CD4-positive, alpha-beta T cell treated with Interleukin-10 for 1 hour (primary cell): ENCODE data around the gene ZDHHC18.
A peak's percentile ranks its signal among the peaks of the same experiment; 100 is the strongest.
"Not testable (repeated sequence)": the region's sequence is repeated elsewhere in the genome, so short reads cannot be mapped to it uniquely, and the experiment has no call there.

Source experiments
- DNase-seq: peaks from one replicate; pipeline ENCODE4 v3.0.0-alpha.2; 2020

Gene ZDHHC18

GRCh38 chr1:26792924-26793323 is 33.6 kb upstream of the ZDHHC18 start:
- DNase-seq = no peak

GRCh38 chr1:26794391-26794790 is 32.1 kb upstream of the ZDHHC18 start:
- DNase-seq = no peak

- DNase-seq = no peak
These were observed 28.9 kb upstream of the ZDHHC18 start for GRCh38 chr1:26797627-26798026.

DNA sequence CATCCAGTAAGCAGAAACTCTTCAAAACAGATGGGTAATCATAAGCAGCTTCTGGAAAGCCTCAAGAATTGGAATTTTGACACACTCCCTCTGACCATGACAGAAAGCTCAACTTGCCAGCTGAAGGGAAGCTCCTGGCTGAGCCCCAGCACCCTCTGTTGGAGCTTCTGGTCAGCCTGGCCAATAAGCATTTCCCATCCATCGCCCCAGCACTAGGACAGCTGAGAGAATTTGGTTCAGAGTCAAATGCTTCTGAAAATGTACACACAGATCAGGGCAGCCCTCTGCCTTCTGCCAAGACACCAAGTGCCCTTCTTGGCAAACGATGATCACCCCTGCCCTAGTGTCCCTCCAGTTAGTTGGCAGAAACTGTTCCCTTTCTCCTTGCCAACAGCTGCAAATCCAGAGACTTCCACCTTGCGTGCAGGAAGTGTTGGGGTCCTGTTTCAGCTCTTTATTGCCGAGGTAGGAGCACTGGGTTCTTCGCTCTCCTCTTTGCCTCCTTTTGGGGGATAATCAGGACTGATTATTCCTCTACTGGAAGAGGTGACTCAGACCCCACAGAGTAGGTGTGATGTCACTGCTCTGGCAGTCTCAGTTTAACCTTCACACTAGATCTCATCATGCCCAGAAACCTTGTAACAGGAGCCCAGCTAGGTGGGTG is 26.9 kb upstream of the ZDHHC18 start:
- peak; percentile 27 for DNase-seq

DNA sequence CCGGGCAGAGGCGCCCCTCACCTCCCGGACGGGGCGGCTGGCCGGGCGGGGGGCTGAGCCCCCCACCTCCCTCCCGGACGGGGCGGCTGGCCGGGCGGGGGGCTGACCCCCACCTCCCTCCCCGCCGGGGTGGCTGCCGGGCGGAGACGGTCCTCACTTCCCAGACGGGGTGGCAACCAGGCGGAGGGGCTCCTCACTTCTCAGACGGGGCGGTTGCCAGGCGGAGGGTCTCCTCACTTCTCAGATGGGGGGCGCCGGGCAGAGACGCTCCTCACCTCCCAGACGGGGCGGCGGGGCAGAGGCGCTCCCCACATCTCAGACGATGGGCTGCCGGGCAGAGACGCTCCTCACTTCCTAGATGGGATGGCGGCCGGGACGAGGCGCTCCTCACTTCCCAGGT is 22.6 kb upstream of the ZDHHC18 start:
- not testable (repeated sequence) for DNase-seq

GRCh38 chr1:26810105-26810504 is 16.4 kb upstream of the ZDHHC18 start:
- peak; percentile 89 for DNase-seq

GRCh38 chr1:26811057-26811456 is 15.4 kb upstream of the ZDHHC18 start:
- DNase-seq = peak; percentile 48

- DNase-seq = no peak
These were observed 14.8 kb upstream of the ZDHHC18 start for GRCh38 chr1:26811708-26812107.

GRCh38 chr1:26814377-26814776 is 12.1 kb upstream of the ZDHHC18 start:
- no peak for DNase-seq

GRCh38 chr1:26814893-26815292 is 11.6 kb upstream of the ZDHHC18 start:
- DNase-seq = no peak

DNA sequence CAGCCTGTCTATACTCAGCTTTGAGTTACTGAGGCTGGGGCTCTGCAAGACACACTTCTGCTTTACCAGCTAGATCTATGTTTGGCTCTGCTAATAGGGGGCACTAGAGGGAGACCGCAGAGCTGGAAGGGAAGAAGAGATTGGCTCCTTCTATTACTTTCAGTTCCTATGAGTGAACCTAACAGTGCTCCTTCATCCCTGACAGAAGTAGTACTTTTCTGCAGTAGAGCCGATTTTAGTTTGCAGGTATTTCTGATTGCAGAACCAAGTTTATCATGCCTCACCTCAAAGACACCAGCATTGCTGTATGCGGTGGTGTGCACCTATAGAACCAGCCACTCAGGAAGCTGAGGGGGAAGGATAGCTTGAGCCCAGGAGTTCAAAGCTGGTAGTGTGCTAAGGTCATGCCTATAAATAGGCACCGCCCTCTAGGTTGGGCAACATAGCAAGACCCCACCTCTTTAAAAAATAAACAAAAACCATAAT is 5.7 kb upstream of the ZDHHC18 start:
- peak; percentile 75 for DNase-seq

DNA sequence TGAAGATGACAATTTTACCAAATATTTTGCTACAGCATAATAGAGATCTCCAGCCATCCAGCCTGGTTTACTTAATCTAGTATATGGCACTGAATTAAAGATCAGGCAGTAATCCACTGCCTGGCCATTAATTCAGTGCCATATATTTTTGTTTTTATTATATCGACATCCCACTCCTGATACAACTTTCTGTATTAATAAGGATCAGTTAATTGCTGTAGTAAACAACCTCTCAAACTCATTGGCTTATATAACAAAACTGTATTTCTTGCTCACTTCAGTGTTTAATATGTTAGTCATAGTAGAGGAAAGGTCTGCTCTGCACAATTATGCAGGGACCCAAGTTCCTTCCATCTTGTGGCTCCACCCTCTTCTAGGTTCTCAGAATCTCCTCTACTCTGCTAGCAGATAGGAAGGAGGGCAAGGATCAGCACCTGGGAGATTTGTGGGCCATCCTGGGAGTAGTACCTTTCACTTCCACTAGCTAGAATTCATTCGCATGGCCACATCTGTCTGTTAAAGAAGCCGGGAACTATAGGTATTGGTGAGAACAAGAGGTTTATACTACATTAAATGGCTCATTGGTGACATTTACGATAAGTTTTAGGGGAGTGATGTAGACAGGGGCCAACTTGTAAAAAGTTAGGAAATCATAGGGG is 3.6 kb upstream of the ZDHHC18 start:
- no peak for DNase-seq

GRCh38 chr1:26824731-26825130 is 1.8 kb upstream of the ZDHHC18 start:
- no peak for DNase-seq

DNA sequence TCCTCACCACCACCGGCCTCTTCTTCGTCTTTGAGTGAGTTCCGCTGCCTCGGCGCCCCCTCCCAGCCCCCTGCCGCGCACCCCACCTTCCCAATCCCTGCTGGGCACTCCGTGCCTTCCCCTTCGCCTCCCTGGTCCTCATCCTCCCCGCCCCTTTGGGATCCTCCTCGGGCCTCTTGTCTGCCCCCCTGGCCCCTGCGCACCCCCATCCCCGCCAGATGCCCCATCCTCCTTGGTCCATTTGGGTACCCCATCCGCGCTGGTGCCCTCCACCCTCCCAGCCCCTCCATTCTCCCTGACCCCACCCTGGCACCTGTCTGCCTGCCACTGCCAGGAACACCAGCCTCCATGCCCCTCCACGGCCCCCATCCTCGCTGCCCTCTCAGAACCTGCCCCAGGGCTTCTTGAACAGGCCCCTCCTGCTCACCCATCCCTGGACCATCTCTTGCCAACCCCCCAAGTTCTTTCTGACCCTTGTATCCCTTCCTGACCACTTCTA is 667 bp downstream of the ZDHHC18 start:
- DNase-seq = no peak

GRCh38 chr1:26827663-26828062 is 1.2 kb downstream of the ZDHHC18 start:
- no peak for DNase-seq

DNA sequence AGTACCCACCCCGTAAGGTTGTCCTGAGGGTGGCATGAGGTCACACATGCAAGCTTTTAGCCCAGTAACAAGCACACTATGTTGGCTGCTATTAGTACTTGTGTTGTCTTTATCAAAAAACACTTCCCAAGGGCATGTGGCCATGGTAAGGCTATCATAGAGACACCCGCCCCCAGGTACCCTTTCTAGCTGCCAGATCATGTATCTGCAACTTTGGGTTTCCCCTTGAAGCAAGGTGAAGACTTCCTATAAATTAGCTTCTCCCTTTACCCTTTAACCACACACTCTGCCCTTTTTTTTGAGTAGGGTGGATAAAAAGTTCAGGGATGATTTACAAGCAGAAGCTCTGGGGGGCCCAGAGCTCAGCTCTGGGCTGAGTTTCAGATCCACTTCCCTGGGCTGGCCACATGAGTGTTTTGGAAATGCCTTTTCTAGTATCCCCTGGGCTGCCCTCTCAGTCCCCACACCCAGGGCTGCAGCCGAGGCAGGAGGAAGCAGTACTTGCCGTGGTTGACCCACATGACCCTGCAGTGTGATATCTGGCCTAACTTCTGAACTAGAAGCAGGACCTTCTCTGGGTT is 2.0 kb downstream of the ZDHHC18 start:
- DNase-seq = peak; percentile 65

GRCh38 chr1:26829184-26829911 is 2.9 kb downstream of the ZDHHC18 start:
- no peak for DNase-seq

- DNase-seq = no peak
These were observed 4.6 kb downstream of the ZDHHC18 start for GRCh38 chr1:26831059-26831458.

GRCh38 chr1:26831546-26832248 is 5.2 kb downstream of the ZDHHC18 start:
- DNase-seq = peak; percentile 67

DNA sequence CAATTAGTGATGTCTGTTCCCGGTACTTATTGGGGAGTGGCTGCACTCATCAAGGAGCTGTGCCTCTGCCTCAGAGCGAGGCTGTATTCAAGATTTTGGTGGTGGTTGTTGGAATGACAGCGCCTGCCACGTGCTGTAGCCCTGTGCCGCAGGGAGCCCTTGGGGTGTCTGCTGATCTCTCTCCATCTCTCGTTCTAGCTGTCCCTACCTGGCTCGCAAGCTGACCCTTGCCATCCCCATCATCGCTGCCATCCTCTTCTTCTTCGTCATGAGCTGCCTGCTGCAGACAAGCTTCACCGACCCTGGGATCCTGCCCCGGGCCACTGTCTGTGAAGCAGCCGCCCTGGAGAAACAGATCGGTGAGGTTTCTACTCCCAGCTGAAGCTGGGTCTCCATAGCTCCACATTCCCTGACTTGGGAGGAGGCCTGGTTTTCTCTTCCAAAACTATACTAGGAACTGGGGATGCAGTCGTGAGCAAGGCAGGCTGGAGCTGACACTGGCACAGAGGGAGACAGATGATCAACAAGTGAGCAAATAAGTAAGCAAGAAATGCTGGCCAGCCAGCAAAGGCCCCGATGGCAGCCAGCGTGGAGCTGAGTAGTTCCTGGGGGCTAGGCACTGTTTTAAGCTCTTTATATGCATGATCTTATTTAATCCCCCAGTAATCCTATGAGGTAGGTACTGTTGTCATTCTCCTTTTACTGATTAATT is 5.9 kb downstream of the ZDHHC18 start:
- no peak for DNase-seq

GRCh38 chr1:26833432-26834405 is 7.2 kb downstream of the ZDHHC18 start:
- DNase-seq = peak; percentile 96
